Ovary (tissue), 3 donors: ENCODE measurements around the gene VWA3B.

Experiments
- EP300 ChIP-seq: sonication (generic); formaldehyde crosslinking; IDR thresholded peaks from one replicate; pipeline ENCODE4 v1.6.1; 2017; ENCODE audit warnings: antibody characterized with exemption
- POLR2A ChIP-seq: fragments of 450-650 bp; IDR thresholded peaks from one replicate; pipeline ENCODE4 v1.6.1; 2017; ENCODE audit warnings: antibody characterized with exemption, mild to moderate bottlenecking, moderate library complexity
- TF ChIP-seq, protein P1 (sequence below), 3 donors: fragments of 450-650 bp in 2 of 3; fragments of 200-600 bp in 1 of 3; IDR thresholded peaks; one replicate each; pipeline versions ENCODE4 v1.5.1 to v1.8.0; 2016 to 2022; ENCODE audit warnings: antibody characterized with exemption in 3 of 3, mild to moderate bottlenecking in 1 of 3
- donor health status: DM: no; HTN: no; CAD: no.

DNA sequence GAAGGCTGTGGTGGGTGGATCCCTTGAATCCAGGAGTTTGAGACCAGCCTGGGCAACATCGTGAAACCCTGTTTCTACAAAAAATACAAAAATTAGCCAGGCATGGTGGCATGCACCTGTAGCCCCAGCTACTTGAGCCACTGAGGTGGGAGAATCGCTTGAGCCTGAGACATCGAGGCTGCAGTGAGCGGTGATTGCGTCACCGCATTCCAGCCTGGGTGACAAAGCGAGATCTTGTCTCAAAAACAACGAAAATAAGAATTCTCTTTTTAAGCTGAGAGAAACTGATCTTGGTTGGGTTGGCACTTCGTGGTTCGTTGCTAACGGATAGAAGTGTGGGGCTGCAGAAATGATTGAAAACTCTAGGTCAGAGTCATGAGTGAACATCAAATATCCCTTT lies 150.0 kb downstream of the VWA3B start:
- TF ChIP-seq POLR2A (no peak), EP300 (no peak)
- TF ChIP-seq, protein P1, sequence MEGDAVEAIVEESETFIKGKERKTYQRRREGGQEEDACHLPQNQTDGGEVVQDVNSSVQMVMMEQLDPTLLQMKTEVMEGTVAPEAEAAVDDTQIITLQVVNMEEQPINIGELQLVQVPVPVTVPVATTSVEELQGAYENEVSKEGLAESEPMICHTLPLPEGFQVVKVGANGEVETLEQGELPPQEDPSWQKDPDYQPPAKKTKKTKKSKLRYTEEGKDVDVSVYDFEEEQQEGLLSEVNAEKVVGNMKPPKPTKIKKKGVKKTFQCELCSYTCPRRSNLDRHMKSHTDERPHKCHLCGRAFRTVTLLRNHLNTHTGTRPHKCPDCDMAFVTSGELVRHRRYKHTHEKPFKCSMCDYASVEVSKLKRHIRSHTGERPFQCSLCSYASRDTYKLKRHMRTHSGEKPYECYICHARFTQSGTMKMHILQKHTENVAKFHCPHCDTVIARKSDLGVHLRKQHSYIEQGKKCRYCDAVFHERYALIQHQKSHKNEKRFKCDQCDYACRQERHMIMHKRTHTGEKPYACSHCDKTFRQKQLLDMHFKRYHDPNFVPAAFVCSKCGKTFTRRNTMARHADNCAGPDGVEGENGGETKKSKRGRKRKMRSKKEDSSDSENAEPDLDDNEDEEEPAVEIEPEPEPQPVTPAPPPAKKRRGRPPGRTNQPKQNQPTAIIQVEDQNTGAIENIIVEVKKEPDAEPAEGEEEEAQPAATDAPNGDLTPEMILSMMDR (IDR thresholded peaks at IDR 0.05), result no peak
